Neural progenitor cell (in vitro differentiated cells): ENCODE measurements around the gene MEFV. TPM values are rescaled to one million over a fixed set of nuclear protein-coding genes. Genes with fewer than 3 reads are reported as not detected.

Experiments
- DNase-seq: peaks from one replicate; pipeline ENCODE4 v3.0.0-alpha.2; 2016; ENCODE audit warnings: low spot score
- H2AFZ ChIP-seq: fragments of 200-600 bp; sonication (generic); replicated peaks from 2 replicates; pipeline ENCODE4 v1.6.1; 2016; ENCODE audit warnings: antibody characterized with exemption
- H3F3A ChIP-seq: fragments of 200-600 bp; sonication (generic); 2 replicates; pipeline ENCODE4 v1.6.1; 2016; ENCODE audit warnings: antibody characterized with exemption, low read depth
- H3K27ac ChIP-seq: fragments of 200-600 bp; sonication (generic); 2 replicates; pipeline ENCODE4 v1.5.1; 2016; ENCODE audit warnings: mild to moderate bottlenecking
- H3K27me3 ChIP-seq: fragments of 200-600 bp; sonication (generic); 2 replicates; pipeline ENCODE4 v1.6.1; 2016; ENCODE audit warnings: mild to moderate bottlenecking, moderate library complexity
- H3K36me3 ChIP-seq: fragments of 200-600 bp; sonication (generic); 2 replicates; pipeline ENCODE4 v1.5.1; 2016
- H3K4me1 ChIP-seq: fragments of 200-600 bp; sonication (generic); 2 replicates; pipeline ENCODE4 v1.6.1; 2016; ENCODE audit warnings: mixed run types
- H3K4me2 ChIP-seq: fragments of 200-600 bp; sonication (generic); 2 replicates; pipeline ENCODE4 v1.6.1; 2016
- H3K4me3 ChIP-seq: fragments of 200-600 bp; sonication (generic); 2 replicates; pipeline ENCODE4 v1.5.1; 2016
- H3K79me2 ChIP-seq: fragments of 200-600 bp; sonication (generic); 2 replicates; pipeline ENCODE4 v1.6.1; 2016; ENCODE audit warnings: low read depth
- H3K9ac ChIP-seq: fragments of 200-600 bp; sonication (generic); 2 replicates; pipeline ENCODE4 v1.6.1; 2016
- H3K9me3 ChIP-seq: fragments of 200-600 bp; sonication (generic); 2 replicates; pipeline ENCODE4 v1.5.1; 2016; ENCODE audit warnings: low read depth
- H4K20me1 ChIP-seq: fragments of 200-600 bp; sonication (generic); 2 replicates; pipeline ENCODE4 v1.6.1; 2016; ENCODE audit warnings: low read depth
- H3K27ac Mint-ChIP-seq: 3 replicates; pipeline ENCODE4 v1.8.0; 2021; ENCODE audit warnings: mixed read lengths
- H3K27me3 Mint-ChIP-seq: 2 replicates; pipeline ENCODE4 v1.8.0; 2022; ENCODE audit warnings: low read depth, mild to moderate bottlenecking, inconsistent platforms, moderate library complexity, mixed read lengths; ENCODE audit not compliant: insufficient read depth
- H3K36me3 Mint-ChIP-seq: 3 replicates; pipeline ENCODE4 v1.8.0; 2021; ENCODE audit warnings: mixed read lengths
- H3K4me1 Mint-ChIP-seq: 3 replicates; pipeline ENCODE4 v1.8.0; 2021; ENCODE audit warnings: mixed read lengths
- H3K4me3 Mint-ChIP-seq: 3 replicates; pipeline ENCODE4 v1.8.0; 2021; ENCODE audit warnings: mild to moderate bottlenecking, moderate library complexity, mixed read lengths
- H3K9me3 Mint-ChIP-seq: 3 replicates; pipeline ENCODE4 v1.8.0; 2020; ENCODE audit warnings: mixed read lengths
- CTCF ChIP-seq: fragments of 200-600 bp; sonication (generic); IDR thresholded peaks from 2 replicates; pipeline ENCODE4 v1.5.1; 2017; ENCODE audit warnings: antibody characterized with exemption, mild to moderate bottlenecking
- EZH2 ChIP-seq: fragments of 200-600 bp; sonication (generic); IDR thresholded peaks from 2 replicates; pipeline ENCODE4 v1.6.1; 2017; ENCODE audit warnings: antibody characterized with exemption, mild to moderate bottlenecking, moderate library complexity
- EZH2phosphoT487 ChIP-seq: fragments of 200-600 bp; sonication (generic); IDR thresholded peaks from 2 replicates; pipeline ENCODE4 v1.6.1; 2017; ENCODE audit warnings: antibody characterized with exemption
- total RNA-seq: library from RNA; depleted of rRNA; stranded (reverse); fragments of >200 nt; gene quantifications from 2 replicates; pipeline ENCODE4 v1.2.3, GENCODE V29; 2015; ENCODE audit warnings: low replicate concordance

Gene MEFV
- total RNA-seq, 1 donor from 2014 or later: not detected

- H3K27me3 Mint-ChIP-seq: peaks cover 21% of the 10 kb centered on the region
- H3K4me3 Mint-ChIP-seq: no peak overlapping the region
- H3K27me3 ChIP-seq: peaks cover 3% of the 10 kb centered on the region
- no peak overlapping the region for H3K9ac ChIP-seq
- H2AFZ ChIP-seq: no peak overlapping the region
- no peaks in the 10 kb centered on the region for H3K4me1 Mint-ChIP-seq
- no peak overlapping the region for H3K4me3 ChIP-seq
- H3K27ac ChIP-seq: no peak overlapping the region
- no peaks in the 10 kb centered on the region for H3F3A ChIP-seq
- TF ChIP-seq EZH2 (no peak), CTCF (no peak), EZH2phosphoT487 (no peak)
- no peaks in the 10 kb centered on the region for H3K4me1 ChIP-seq
- H3K36me3 ChIP-seq: no peaks in the 10 kb centered on the region
- H3K36me3 Mint-ChIP-seq: no peaks in the 10 kb centered on the region
- H3K9me3 ChIP-seq: no peaks in the 10 kb centered on the region
- no peaks in the 10 kb centered on the region for H3K79me2 ChIP-seq
- H3K27ac Mint-ChIP-seq: no peak overlapping the region
- no peak overlapping the region for H3K4me2 ChIP-seq
- H4K20me1 ChIP-seq: no peaks in the 10 kb centered on the region
- no peak for DNase-seq
- H3K9me3 Mint-ChIP-seq: peaks cover 25% of the 10 kb centered on the region
Observed at GRCh38 chr16:3215601-3216262, 40.7 kb downstream of the MEFV start.

GRCh38 chr16:3214904-3215600 is 41.4 kb downstream of the MEFV start:
- no peaks in the 10 kb centered on the region for H3K4me1 Mint-ChIP-seq
- no peaks in the 10 kb centered on the region for H3K9me3 ChIP-seq
- no peak overlapping the region for H3K27ac ChIP-seq
- H3K27ac Mint-ChIP-seq: no peak overlapping the region
- H4K20me1 ChIP-seq: no peaks in the 10 kb centered on the region
- no peak for DNase-seq
- H3K27me3 Mint-ChIP-seq: peaks cover 21% of the 10 kb centered on the region
- H2AFZ ChIP-seq: no peak overlapping the region
- no peak for TF ChIP-seq CTCF
- TF ChIP-seq EZH2: no peak
- no peak for TF ChIP-seq EZH2phosphoT487
- H3K4me1 ChIP-seq: no peaks in the 10 kb centered on the region
- no peaks in the 10 kb centered on the region for H3K36me3 Mint-ChIP-seq
- H3K4me3 Mint-ChIP-seq: no peak overlapping the region
- H3K79me2 ChIP-seq: no peaks in the 10 kb centered on the region
- H3K27me3 ChIP-seq: peaks cover 3% of the 10 kb centered on the region
- no peaks in the 10 kb centered on the region for H3F3A ChIP-seq
- H3K36me3 ChIP-seq: no peaks in the 10 kb centered on the region
- H3K9me3 Mint-ChIP-seq: peaks cover 24% of the 10 kb centered on the region
- H3K4me3 ChIP-seq: no peak overlapping the region
- no peak overlapping the region for H3K9ac ChIP-seq
- no peak overlapping the region for H3K4me2 ChIP-seq

GRCh38 chr16:3212567-3212966 is 43.9 kb downstream of the MEFV start:
- Mint-ChIP-seq H3K27ac (no peak overlapping the region), H3K36me3 (no peaks in the 10 kb centered on the region), H3K9me3 (peaks cover 26% of the 10 kb centered on the region), H3K4me3 (no peak overlapping the region), H3K4me1 (no peaks in the 10 kb centered on the region), H3K27me3 (peaks cover 23% of the 10 kb centered on the region)
- Histone ChIP-seq H2AFZ (no peak overlapping the region), H3K79me2 (no peaks in the 10 kb centered on the region), H4K20me1 (no peaks in the 10 kb centered on the region), H3K9me3 (no peaks in the 10 kb centered on the region), H3F3A (no peaks in the 10 kb centered on the region), H3K4me2 (no peak overlapping the region), H3K9ac (no peak overlapping the region), H3K27ac (no peak overlapping the region), H3K27me3 (peaks cover 3% of the 10 kb centered on the region), H3K36me3 (no peaks in the 10 kb centered on the region), H3K4me1 (no peaks in the 10 kb centered on the region), H3K4me3 (no peak overlapping the region)
- DNase-seq: no peak
- TF ChIP-seq EZH2phosphoT487 (no peak), CTCF (no peak), EZH2 (no peak)
